ENCODE measurements around the gene TBC1D10B. TPM values are rescaled to one million over a fixed set of nuclear protein-coding genes. Genes with fewer than 3 reads are reported as not detected.

Gene TBC1D10B
- total and polyA plus RNA-seq, 9 of the 15 experiments (the other 6 are each of a cell fraction or from before 2014, with no cell fraction given): 2.2 to 55.4 (median 17.5) TPM

- TF ChIP-seq RERE (CRISPR knock-in tag; IDR thresholded peaks at IDR 0.05; ENCODE audit: borderline replicate concordance) (no peak), RBM34 (IDR thresholded peaks at IDR 0.05; ENCODE audit: borderline replicate concordance, insufficient read depth, low read length) (no peak), TAF1 (IDR thresholded peaks at IDR 0.05; ENCODE audit: control insufficient read depth, extremely low read depth, insufficient read depth, low read length, severe bottlenecking) (peak; percentile 48), MIER1 (IDR thresholded peaks at IDR 0.05; ENCODE audit: low read depth) (no peak), THRB (CRISPR knock-in tag; conservative IDR thresholded peaks at IDR 0.05) (0 out of 2 replicates have a peak, but pooled peaks have one; percentile 17), ZSCAN29 (IDR thresholded peaks at IDR 0.05) (no peak), PHTF2 (CRISPR knock-in tag; IDR thresholded peaks at IDR 0.05) (no peak), KLF16 (IDR thresholded peaks at IDR 0.05) (no peak), USF2 (CRISPR knock-in tag; IDR thresholded peaks at IDR 0.05) (no peak), GABPA (tag; conservative IDR thresholded peaks at IDR 0.05; ENCODE audit: low read depth) (no peak), PTRF (tag; IDR thresholded peaks at IDR 0.05) (no peak), ARNT (IDR thresholded peaks at IDR 0.05) (peak in 1 of 2 experiments; percentile 46; a peak in 1 of 4 replicates), AFF1 (IDR thresholded peaks at IDR 0.05; ENCODE audit: low read depth in 1 of 2, partially characterized antibody in 2 of 2) (no peak)
- TF ChIP-seq, protein P1, sequence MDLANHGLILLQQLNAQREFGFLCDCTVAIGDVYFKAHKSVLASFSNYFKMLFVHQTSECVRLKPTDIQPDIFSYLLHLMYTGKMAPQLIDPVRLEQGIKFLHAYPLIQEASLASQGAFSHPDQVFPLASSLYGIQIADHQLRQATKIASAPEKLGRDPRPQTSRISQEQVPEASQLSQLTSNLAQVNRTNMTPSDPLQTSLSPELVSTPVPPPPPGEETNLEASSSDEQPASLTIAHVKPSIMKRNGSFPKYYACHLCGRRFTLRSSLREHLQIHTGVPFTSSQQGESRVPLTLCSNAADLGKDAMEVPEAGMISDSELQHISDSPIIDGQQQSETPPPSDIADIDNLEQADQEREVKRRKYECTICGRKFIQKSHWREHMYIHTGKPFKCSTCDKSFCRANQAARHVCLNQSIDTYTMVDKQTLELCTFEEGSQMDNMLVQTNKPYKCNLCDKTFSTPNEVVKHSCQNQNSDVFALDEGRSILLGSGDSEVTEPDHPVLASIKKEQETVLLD (IDR thresholded peaks at IDR 0.05): peak; percentile 53; the same call in 1 of the 2 replicates
Measured at GRCh38 chr16:30394592-30395154, 24.4 kb upstream of the TBC1D10B start (continued).

Measured in K562 (cell line).